ENCODE results near the gene PCP4.
"Not testable (repeated sequence)": the region's sequence is repeated elsewhere in the genome, so short reads cannot be mapped to it uniquely, and the experiment has no call there.

PCP4 gene

GRCh38 chr21:39869141-39869818 lies 2.0 kb downstream of the PCP4 start:
- DNase-seq = no peak

GRCh38 chr21:39873687-39874086 lies 6.4 kb downstream of the PCP4 start:
- DNase-seq = no peak

- no peak for DNase-seq
Measured at GRCh38 chr21:39874206-39874605, 7.0 kb downstream of the PCP4 start.

- no peak for DNase-seq
Measured at GRCh38 chr21:39874759-39875158, 7.5 kb downstream of the PCP4 start.

- DNase-seq = no peak
Measured at GRCh38 chr21:39881661-39882060, 14.4 kb downstream of the PCP4 start.

GRCh38 chr21:39882151-39882838 lies 15.1 kb downstream of the PCP4 start:
- no peak for DNase-seq

GRCh38 chr21:39882839-39883195 lies 15.6 kb downstream of the PCP4 start:
- no peak for DNase-seq

GRCh38 chr21:39885119-39885848 lies 18.0 kb downstream of the PCP4 start:
- DNase-seq = no peak

GRCh38 chr21:39888848-39889247 lies 21.6 kb downstream of the PCP4 start:
- no peak for DNase-seq

GRCh38 chr21:39891111-39891510 lies 23.9 kb downstream of the PCP4 start:
- DNase-seq = no peak

- DNase-seq = not testable (repeated sequence)
Measured at GRCh38 chr21:39891863-39892262, 24.6 kb downstream of the PCP4 start.

- DNase-seq = no peak
Measured at GRCh38 chr21:39900491-39900890, 33.3 kb downstream of the PCP4 start.

- no peak for DNase-seq
Measured at GRCh38 chr21:39900911-39901310, 33.7 kb downstream of the PCP4 start.

GRCh38 chr21:39902986-39903385 lies 35.7 kb downstream of the PCP4 start:
- no peak for DNase-seq

GRCh38 chr21:39904457-39904856 lies 37.2 kb downstream of the PCP4 start:
- DNase-seq = no peak

GRCh38 chr21:39908265-39908923 lies 41.2 kb downstream of the PCP4 start:
- DNase-seq = no peak

GRCh38 chr21:39911286-39912199 lies 44.3 kb downstream of the PCP4 start:
- no peak for DNase-seq

GRCh38 chr21:39913706-39914305 lies 46.6 kb downstream of the PCP4 start:
- no peak for DNase-seq

- no peak for DNase-seq
Measured at GRCh38 chr21:39915881-39916280, 48.6 kb downstream of the PCP4 start.

GRCh38 chr21:39918558-39918957 lies 51.3 kb downstream of the PCP4 start:
- no peak for DNase-seq

GRCh38 chr21:39923476-39923875 lies 56.2 kb downstream of the PCP4 start:
- no peak for DNase-seq
